Breast epithelium (tissue), 3 donors: ENCODE measurements around the gene CDV3.

Experiments used
- CTCF ChIP-seq, 3 donors: fragments of 450-650 bp; IDR thresholded peaks; one replicate each; pipeline ENCODE4 v1.5.1; 2016 to 2017; ENCODE audit warnings: antibody characterized with exemption in 3 of 3, mild to moderate bottlenecking in 3 of 3, moderate library complexity in 3 of 3
- POLR2A ChIP-seq: fragments of 450-650 bp; IDR thresholded peaks from one replicate; pipeline ENCODE4 v1.6.1; 2016; ENCODE audit warnings: antibody characterized with exemption, mild to moderate bottlenecking, moderate library complexity
- POLR2AphosphoS5 ChIP-seq, 3 donors: sonication (generic); formaldehyde crosslinking; IDR thresholded peaks; one replicate each; pipeline ENCODE4 v1.6.1; 2017; ENCODE audit warnings: antibody characterized with exemption in 3 of 3

GRCh38 chr3:133535971-133536881, 37.3 kb upstream of the CDV3 start:
- TF ChIP-seq CTCF (IDR thresholded peaks at IDR 0.05) (no peak), POLR2A (no peak), POLR2AphosphoS5 (IDR thresholded peaks at IDR 0.05) (no peak)
